ENCODE measurements around the gene COA8. TPM values are rescaled to one million over a fixed set of nuclear protein-coding genes. Genes with fewer than 3 reads are reported as not detected.

Gene COA8
- total and polyA plus RNA-seq, 2 of the 4 experiments (the other 2 are of a cell fraction): 12.2 to 21.1 TPM

DNA sequence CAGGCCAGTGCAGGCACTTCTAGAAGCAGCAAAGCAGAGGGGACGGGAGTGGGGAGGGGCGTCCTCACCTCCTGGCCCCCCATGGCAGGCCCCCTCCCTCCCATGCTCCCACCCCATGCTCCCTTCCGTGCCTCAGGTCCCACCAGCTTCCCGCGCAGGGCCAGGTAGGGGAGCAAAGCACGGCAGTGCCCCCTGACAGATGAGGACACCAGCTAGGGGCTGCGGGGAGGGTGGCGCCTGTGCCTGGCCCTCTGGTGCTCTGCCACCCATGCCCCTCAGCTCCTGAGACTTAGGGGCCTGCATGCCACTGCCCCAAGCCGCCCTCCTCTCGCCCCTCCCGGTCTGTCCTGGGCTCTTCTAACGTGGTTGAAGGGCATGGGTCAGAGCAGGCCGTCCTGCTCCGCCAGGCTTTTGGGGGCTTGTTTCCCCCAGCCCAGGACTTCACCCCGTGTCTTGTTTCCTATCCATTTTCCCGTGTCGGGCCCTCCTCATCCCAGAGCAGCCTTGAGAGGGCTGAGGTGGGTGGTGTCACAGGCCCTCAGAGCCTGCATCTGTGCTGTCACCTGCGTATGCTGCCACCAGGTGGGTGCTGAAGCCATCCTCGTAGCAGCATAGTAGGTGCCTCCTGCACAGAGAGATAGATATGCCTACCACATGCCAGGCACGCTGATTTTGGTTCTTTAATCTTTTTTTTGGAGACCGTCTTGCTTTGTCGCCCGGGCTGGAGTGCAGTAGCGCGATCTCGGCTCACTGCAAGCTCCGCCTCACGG lies 23.5 kb upstream of the COA8 start:
- intact Hi-C loops (cut with micrococcal nuclease): no loop called here
- peaks cover 7% of the 10 kb centered on the region; the same call in 1 of the 2 replicates for H3K36me3 ChIP-seq (ENCODE audit: control insufficient read depth, insufficient read depth, low read length)
- ATAC-seq (ENCODE audit: low read depth) (no peak), DNase-seq (no peak)
- H2BK15ac ChIP-seq (ENCODE audit: low read depth, low read length): peak overlapping the region; percentile 14; the same call in 1 of the 3 replicates
- dilution Hi-C loops (cut with HindIII; ENCODE audit: low sequenced_read_pairs, unreplicated experiment): no loop called here
- peak overlapping the region; percentile 61; the same call in 1 of the 2 replicates for H2BK120ac ChIP-seq (ENCODE audit: low read depth, low read length)
- peak overlapping the region in 1 of 2 experiments; percentile 62; a peak in 2 of 4 replicates for H4K8ac ChIP-seq (ENCODE audit: low read depth in 2 of 2, low read length in 2 of 2)
- H2BK20ac ChIP-seq (ENCODE audit: low read depth, low read length): peak overlapping the region; percentile 42; the same call in 1 of the 2 replicates
- H3K14ac ChIP-seq (replicated peaks; ENCODE audit: low read depth, low read length): no peak overlapping the region
- peak overlapping the region; percentile 76 for H2AK9ac ChIP-seq (replicated peaks; ENCODE audit: low read depth, low read length, poor library complexity)
- peak overlapping the region; percentile 68 for H2AFZ ChIP-seq (replicated peaks; ENCODE audit: low read length, poor library complexity)
- no TSS peak for BruUV-seq (replicated peaks)
- H3K27ac ChIP-seq (ENCODE audit: insufficient read depth, low read length): no peak overlapping the region
- H3K4ac ChIP-seq (ENCODE audit: low read depth, low read length): peak overlapping the region; percentile 90
- no peak overlapping the region for H3K4me3 ChIP-seq (ENCODE audit: insufficient read depth, low read depth, low read length)
- no peaks in the 10 kb centered on the region for H3K9me3 ChIP-seq (ENCODE audit: control insufficient read depth, insufficient read depth, low read length)
- H4K91ac ChIP-seq (ENCODE audit: insufficient read depth, low read depth, low read length): peak overlapping the region; percentile 49; the same call in 1 of the 2 replicates
- H3K9me1 ChIP-seq (ENCODE audit: insufficient read depth, low read length): no peaks in the 10 kb centered on the region
- POLR2A ChIA-PET (ENCODE audit: unreplicated experiment): no interaction called here
- H3K18ac ChIP-seq (ENCODE audit: low read depth, low read length): no peak overlapping the region
- peak overlapping the region; percentile 49 for H2BK5ac ChIP-seq (ENCODE audit: low read depth, low read length, poor library complexity, severe bottlenecking)
- no peak overlapping the region for H3K4me2 ChIP-seq (ENCODE audit: low read depth, low read length)
- H3K79me1 ChIP-seq (ENCODE audit: low read depth in 1 of 2, low read length in 2 of 2): no peaks in the 10 kb centered on the region; a peak in 1 of 4 replicates
- no peak overlapping the region for H4K5ac ChIP-seq (ENCODE audit: low read depth, low read length)
- CTCF ChIA-PET: no interaction called here
- no peaks in the 10 kb centered on the region for H4K20me1 ChIP-seq (ENCODE audit: insufficient read depth, low read length)
- H3K4me1 ChIP-seq (ENCODE audit: control insufficient read depth, insufficient read depth, low read length): peaks cover 25% of the 10 kb centered on the region
- no peak overlapping the region for H3K23ac ChIP-seq (ENCODE audit: low read depth, low read length)
- peak overlapping the region; percentile 91 for H2AK5ac ChIP-seq (ENCODE audit: low read depth, low read length)
- WGBS, 2 experiments (ENCODE audit: extremely low coverage in 2 of 2, insufficient read length in 1 of 2): 91% methylated on average over 9 of the region's 28 CpGs; no CpG with 5 or more reads in 1 of the 2 experiments
- H3K56ac ChIP-seq (ENCODE audit: extremely low read depth, insufficient read depth, low read length): no peak overlapping the region; the same call in 1 of the 2 replicates
- no peak overlapping the region for H3K9ac ChIP-seq (ENCODE audit: low read depth, low read length)
- in situ Hi-C loops (cut with MboI; ENCODE audit: low sequenced_read_pairs): no loop called here
- H3K27me3 ChIP-seq (ENCODE audit: control insufficient read depth, insufficient read depth, low read length): no peaks in the 10 kb centered on the region
- TF ChIP-seq SMC3 (IDR thresholded peaks at IDR 0.05; ENCODE audit: low read depth, low read length) (no peak), CHD1 (IDR thresholded peaks at IDR 0.05; ENCODE audit: low read depth, low read length) (no peak), FOS (IDR thresholded peaks at IDR 0.05; ENCODE audit: low read depth, low read length) (no peak), POLR2A (IDR thresholded peaks at IDR 0.05; ENCODE audit: low read depth, low read length) (no peak), MAZ (IDR thresholded peaks at IDR 0.05; ENCODE audit: borderline replicate concordance, low read depth, low read length) (no peak), RFX5 (IDR thresholded peaks at IDR 0.05; ENCODE audit: low read depth, low read length) (no peak), MXI1 (IDR thresholded peaks at IDR 0.05; ENCODE audit: borderline replicate concordance, low read depth, low read length) (no peak), RAD21 (IDR thresholded peaks at IDR 0.05; ENCODE audit: low read length) (no peak), BHLHE40 (IDR thresholded peaks at IDR 0.05; ENCODE audit: low read depth, low read length) (no peak), RCOR1 (IDR thresholded peaks at IDR 0.05; ENCODE audit: insufficient replicate concordance, low read length) (no peak), NFE2L2 (IDR thresholded peaks at IDR 0.05; ENCODE audit: low read depth, low read length) (no peak), CEBPB (IDR thresholded peaks at IDR 0.05; ENCODE audit: low read depth, low read length) (no peak)
- TF ChIP-seq, protein P1, sequence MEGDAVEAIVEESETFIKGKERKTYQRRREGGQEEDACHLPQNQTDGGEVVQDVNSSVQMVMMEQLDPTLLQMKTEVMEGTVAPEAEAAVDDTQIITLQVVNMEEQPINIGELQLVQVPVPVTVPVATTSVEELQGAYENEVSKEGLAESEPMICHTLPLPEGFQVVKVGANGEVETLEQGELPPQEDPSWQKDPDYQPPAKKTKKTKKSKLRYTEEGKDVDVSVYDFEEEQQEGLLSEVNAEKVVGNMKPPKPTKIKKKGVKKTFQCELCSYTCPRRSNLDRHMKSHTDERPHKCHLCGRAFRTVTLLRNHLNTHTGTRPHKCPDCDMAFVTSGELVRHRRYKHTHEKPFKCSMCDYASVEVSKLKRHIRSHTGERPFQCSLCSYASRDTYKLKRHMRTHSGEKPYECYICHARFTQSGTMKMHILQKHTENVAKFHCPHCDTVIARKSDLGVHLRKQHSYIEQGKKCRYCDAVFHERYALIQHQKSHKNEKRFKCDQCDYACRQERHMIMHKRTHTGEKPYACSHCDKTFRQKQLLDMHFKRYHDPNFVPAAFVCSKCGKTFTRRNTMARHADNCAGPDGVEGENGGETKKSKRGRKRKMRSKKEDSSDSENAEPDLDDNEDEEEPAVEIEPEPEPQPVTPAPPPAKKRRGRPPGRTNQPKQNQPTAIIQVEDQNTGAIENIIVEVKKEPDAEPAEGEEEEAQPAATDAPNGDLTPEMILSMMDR (conservative IDR thresholded peaks at IDR 0.05; ENCODE audit: low read depth, low read length): no peak
- TF ChIP-seq, protein P2, sequence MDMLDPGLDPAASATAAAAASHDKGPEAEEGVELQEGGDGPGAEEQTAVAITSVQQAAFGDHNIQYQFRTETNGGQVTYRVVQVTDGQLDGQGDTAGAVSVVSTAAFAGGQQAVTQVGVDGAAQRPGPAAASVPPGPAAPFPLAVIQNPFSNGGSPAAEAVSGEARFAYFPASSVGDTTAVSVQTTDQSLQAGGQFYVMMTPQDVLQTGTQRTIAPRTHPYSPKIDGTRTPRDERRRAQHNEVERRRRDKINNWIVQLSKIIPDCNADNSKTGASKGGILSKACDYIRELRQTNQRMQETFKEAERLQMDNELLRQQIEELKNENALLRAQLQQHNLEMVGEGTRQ (IDR thresholded peaks at IDR 0.05; ENCODE audit: low read depth, low read length): no peak
- TF ChIP-seq, protein P3, sequence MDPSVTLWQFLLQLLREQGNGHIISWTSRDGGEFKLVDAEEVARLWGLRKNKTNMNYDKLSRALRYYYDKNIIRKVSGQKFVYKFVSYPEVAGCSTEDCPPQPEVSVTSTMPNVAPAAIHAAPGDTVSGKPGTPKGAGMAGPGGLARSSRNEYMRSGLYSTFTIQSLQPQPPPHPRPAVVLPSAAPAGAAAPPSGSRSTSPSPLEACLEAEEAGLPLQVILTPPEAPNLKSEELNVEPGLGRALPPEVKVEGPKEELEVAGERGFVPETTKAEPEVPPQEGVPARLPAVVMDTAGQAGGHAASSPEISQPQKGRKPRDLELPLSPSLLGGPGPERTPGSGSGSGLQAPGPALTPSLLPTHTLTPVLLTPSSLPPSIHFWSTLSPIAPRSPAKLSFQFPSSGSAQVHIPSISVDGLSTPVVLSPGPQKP (IDR thresholded peaks at IDR 0.05; ENCODE audit: borderline replicate concordance, low read depth, low read length): no peak
